Stomach (tissue), 4 donors: Measurements from ENCODE around the gene CCDC192.

ENCODE experiments used
- CTCF ChIP-seq, 7 experiments: fragments of 450-650 bp in 4 of 7; fragments of 200-600 bp in 3 of 7; sonication (generic) in 3 of 7; IDR thresholded peaks; one replicate each; pipeline ENCODE4 v1.5.1; 2016 to 2019; ENCODE audit warnings: antibody characterized with exemption in 7 of 7, control low read depth in 2 of 7, mild to moderate bottlenecking in 1 of 7
- POLR2A ChIP-seq, 4 donors: fragments of 450-650 bp; IDR thresholded peaks; one replicate each; pipeline ENCODE4 v1.6.1; 2016; ENCODE audit warnings: antibody characterized with exemption in 4 of 4, control low read depth in 2 of 4, mild to moderate bottlenecking in 1 of 4, moderate library complexity in 1 of 4
- POLR2AphosphoS5 ChIP-seq, 3 donors: sonication (generic); formaldehyde crosslinking; IDR thresholded peaks; one replicate each; pipeline ENCODE4 v1.6.1; 2016; ENCODE audit warnings: antibody characterized with exemption in 3 of 3

DNA sequence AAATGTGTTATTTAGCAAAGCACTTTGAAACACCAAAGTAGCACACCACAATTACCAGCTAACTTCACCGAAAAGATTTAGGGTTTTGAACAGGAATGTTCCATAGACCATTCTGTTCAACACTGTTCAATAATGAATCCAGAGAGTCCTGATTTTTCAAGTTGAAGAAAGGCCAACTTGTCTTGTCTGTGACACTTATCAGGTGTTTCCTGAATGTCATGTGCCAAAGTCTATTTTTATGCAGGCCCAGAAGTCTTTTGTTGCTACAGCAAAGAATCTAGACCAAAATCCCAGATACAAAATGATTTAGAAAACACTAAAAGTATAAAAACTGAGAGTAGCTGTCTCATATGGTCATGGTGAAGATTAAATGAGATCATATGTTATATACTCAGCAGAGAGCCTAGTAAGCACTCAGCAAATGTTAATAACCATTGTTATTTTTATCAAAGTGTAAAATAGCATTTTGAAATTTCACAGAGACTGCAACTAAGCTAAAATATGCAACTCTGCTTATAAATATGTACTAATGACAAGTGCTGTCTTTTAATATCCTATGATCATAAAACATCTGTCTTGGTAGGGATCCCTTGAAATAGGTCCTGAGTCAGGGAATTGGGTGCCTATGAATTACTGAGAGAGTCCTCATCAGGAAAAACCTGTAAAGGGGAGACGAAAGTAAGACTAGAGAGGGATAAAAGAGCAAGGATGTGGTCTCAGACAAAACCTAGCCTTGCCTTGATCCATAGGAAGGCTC, 258.0 kb downstream of the CCDC192 start:
- TF ChIP-seq CTCF (IDR thresholded peaks at IDR 0.05) (no peak), POLR2A (IDR thresholded peaks at IDR 0.05) (no peak), POLR2AphosphoS5 (IDR thresholded peaks at IDR 0.05) (no peak)
